GM12872 (cell line): Measurements from ENCODE around the gene OVCA2.

Source experiments
- TF ChIP-seq, protein P1 (sequence below): IDR thresholded peaks from 3 replicates; pipeline ENCODE4 v1.5.1; 2011; ENCODE audit warnings: low read depth, mild to moderate bottlenecking, low read length, moderate library complexity; ENCODE audit not compliant: insufficient read depth

OVCA2 gene

DNA sequence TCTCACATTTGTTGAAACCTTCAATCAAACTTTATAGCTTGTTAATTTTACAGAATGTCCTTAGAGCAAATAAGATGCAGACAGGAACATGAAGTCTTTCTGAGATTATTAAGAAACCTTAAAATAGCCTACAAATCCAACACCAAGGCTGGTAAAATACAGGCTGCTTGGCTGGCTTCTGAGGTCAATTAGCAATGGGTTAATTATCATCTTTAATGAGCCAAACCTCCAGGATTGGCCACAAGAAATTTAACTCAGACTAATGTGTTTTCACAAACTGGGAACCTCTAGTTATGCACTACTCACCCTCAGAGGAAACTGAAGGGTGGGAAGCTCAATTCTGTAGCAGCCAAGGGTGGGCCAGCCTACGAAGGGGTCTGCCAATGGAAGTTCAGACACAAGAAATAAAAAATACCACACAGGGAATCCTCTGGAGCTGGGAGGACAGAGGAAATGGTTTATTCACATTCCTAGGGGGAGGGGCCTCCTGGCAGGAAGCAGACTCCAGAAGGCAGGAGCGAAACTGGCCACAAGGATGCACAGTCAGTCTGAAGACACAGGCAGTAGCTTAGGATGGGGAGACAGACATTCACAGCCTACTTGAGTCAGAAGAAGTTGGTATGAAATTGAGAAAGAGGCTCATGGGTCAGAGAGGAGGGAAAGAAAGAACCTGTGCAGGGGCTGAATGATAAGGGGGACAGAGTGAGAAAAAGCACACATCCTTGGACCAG is 49.1 kb downstream of the OVCA2 start:
- TF ChIP-seq, protein P1, sequence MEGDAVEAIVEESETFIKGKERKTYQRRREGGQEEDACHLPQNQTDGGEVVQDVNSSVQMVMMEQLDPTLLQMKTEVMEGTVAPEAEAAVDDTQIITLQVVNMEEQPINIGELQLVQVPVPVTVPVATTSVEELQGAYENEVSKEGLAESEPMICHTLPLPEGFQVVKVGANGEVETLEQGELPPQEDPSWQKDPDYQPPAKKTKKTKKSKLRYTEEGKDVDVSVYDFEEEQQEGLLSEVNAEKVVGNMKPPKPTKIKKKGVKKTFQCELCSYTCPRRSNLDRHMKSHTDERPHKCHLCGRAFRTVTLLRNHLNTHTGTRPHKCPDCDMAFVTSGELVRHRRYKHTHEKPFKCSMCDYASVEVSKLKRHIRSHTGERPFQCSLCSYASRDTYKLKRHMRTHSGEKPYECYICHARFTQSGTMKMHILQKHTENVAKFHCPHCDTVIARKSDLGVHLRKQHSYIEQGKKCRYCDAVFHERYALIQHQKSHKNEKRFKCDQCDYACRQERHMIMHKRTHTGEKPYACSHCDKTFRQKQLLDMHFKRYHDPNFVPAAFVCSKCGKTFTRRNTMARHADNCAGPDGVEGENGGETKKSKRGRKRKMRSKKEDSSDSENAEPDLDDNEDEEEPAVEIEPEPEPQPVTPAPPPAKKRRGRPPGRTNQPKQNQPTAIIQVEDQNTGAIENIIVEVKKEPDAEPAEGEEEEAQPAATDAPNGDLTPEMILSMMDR, result no peak

DNA sequence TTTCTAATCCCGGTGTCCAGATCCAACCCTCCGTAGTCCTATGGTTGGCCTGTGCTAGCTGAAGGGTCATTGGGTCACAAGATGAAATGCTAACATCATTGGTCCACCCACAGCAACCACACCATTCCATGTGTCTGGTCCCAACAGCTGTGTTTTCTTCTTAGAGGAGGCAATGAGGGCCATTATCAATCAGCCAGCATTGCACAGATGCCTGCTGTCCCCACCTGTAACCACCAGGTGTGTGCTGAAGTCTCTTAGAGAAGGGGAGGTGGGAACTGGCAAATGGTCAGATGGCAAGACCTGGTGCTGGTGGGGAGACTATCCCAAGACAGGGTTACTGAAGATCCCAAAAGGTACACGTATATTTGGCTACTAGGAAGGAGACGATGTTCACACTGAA is 50.4 kb downstream of the OVCA2 start:
- TF ChIP-seq, protein P1, result peak; percentile 23; the same call in 2 of the 3 replicates
